Brain microvascular endothelial cell (primary cell): ENCODE results near the gene ZNF57.

ENCODE experiments used
- DNase-seq: peaks from one replicate; pipeline ENCODE4 v3.0.0-alpha.2; 2020
- H3K27ac ChIP-seq: fragments of 250-450 bp; sonication (Bioruptor Pico); 2 replicates; pipeline ENCODE4 v1.5.1; 2020; ENCODE audit warnings: mild to moderate bottlenecking, moderate library complexity
- H3K27me3 ChIP-seq: fragments of 250-450 bp; sonication (Bioruptor Pico); replicated peaks from 2 replicates; pipeline ENCODE4 v1.5.1; 2020; ENCODE audit warnings: mild to moderate bottlenecking
- H3K36me3 ChIP-seq: fragments of 250-450 bp; sonication (Bioruptor Pico); replicated peaks from 2 replicates; pipeline ENCODE4 v1.5.1; 2020; ENCODE audit warnings: mild to moderate bottlenecking
- H3K4me3 ChIP-seq: 2 replicates; pipeline ENCODE4 v1.5.1; 2011; ENCODE audit warnings: low read depth, mild to moderate bottlenecking, control low read depth, low read length, moderate library complexity
- CTCF ChIP-seq: IDR thresholded peaks from 2 replicates; pipeline ENCODE4 v1.5.1; 2011; ENCODE audit warnings: low read depth, mild to moderate bottlenecking, moderate library complexity, low read length, control low read depth, inconsistent platforms; ENCODE audit errors: missing control alignments
- in situ Hi-C: cut with HindIII; loops from 2 replicates; pipeline ENCODE4 v1.10.0; 2017; ENCODE audit warnings: low sequenced_read_pairs, low pct_ligation_motif_present

ZNF57 gene

GRCh38 chr19:2905918-2906519 lies 5.3 kb downstream of the ZNF57 start:
- no peak for TF ChIP-seq CTCF
- Histone ChIP-seq H3K27me3 (no peaks in the 10 kb centered on the region), H3K4me3 (no peak overlapping the region), H3K27ac (no peak overlapping the region), H3K36me3 (no peaks in the 10 kb centered on the region)
- DNase-seq = no peak
- in situ Hi-C loops = no loop called here

- DNase-seq = no peak
- H3K36me3 ChIP-seq = no peaks in the 10 kb centered on the region
- no peak overlapping the region for H3K27ac ChIP-seq
- TF ChIP-seq CTCF = no peak
- in situ Hi-C loops = no loop called here
- H3K4me3 ChIP-seq = no peak overlapping the region
- H3K27me3 ChIP-seq = no peaks in the 10 kb centered on the region
Measured at GRCh38 chr19:2906631-2907195, 6.0 kb downstream of the ZNF57 start.

GRCh38 chr19:2912306-2912705 lies 11.6 kb downstream of the ZNF57 start:
- no peak overlapping the region for H3K4me3 ChIP-seq
- H3K27me3 ChIP-seq = no peaks in the 10 kb centered on the region
- H3K27ac ChIP-seq = no peak overlapping the region
- no peak for TF ChIP-seq CTCF
- peaks cover 5% of the 10 kb centered on the region for H3K36me3 ChIP-seq
- no peak for DNase-seq
- in situ Hi-C loops = no loop called here

- peaks cover 20% of the 10 kb centered on the region for H3K36me3 ChIP-seq
- no peak for DNase-seq
- H3K27me3 ChIP-seq = no peaks in the 10 kb centered on the region
- no peak overlapping the region for H3K27ac ChIP-seq
- in situ Hi-C loops = no loop called here
- no peak overlapping the region for H3K4me3 ChIP-seq
- TF ChIP-seq CTCF = no peak
Measured at GRCh38 chr19:2917275-2918184, 16.8 kb downstream of the ZNF57 start.

- H3K4me3 ChIP-seq = no peak overlapping the region
- TF ChIP-seq CTCF = no peak
- H3K36me3 ChIP-seq = peaks cover 8% of the 10 kb centered on the region
- H3K27me3 ChIP-seq = no peaks in the 10 kb centered on the region
- no peak overlapping the region for H3K27ac ChIP-seq
- no peak for DNase-seq
- in situ Hi-C loops = no loop called here
Measured at GRCh38 chr19:2922987-2923386, 22.3 kb downstream of the ZNF57 start.
